Amniotic stem cell (primary cell): ENCODE data around the gene REEP5.
A peak's percentile ranks its signal among the peaks of the same experiment; 100 is the strongest.
"Not testable (repeated sequence)": the region's sequence is repeated elsewhere in the genome, so short reads cannot be mapped to it uniquely, and the experiment has no call there.

Source experiments
- DNase-seq: peaks from one replicate; lab custom pipeline; 2025; lab: John Stamatoyannopoulos, UW

Gene REEP5

GRCh38 chr5:112885001-112885400 is 37.0 kb downstream of the REEP5 start:
- DNase-seq: no peak

- DNase-seq: no peak
These were observed 38.8 kb downstream of the REEP5 start for GRCh38 chr5:112883192-112883591.

GRCh38 chr5:112880219-112880964 is 41.6 kb downstream of the REEP5 start:
- DNase-seq: no peak

- no peak for DNase-seq
These were observed 43.3 kb downstream of the REEP5 start for GRCh38 chr5:112878760-112879159.

GRCh38 chr5:112878101-112878500 is 43.9 kb downstream of the REEP5 start:
- no peak for DNase-seq

- no peak for DNase-seq
These were observed 45.7 kb downstream of the REEP5 start for GRCh38 chr5:112876362-112876761.

- no peak for DNase-seq
These were observed 51.1 kb downstream of the REEP5 start for GRCh38 chr5:112870966-112871365.

- no peak for DNase-seq
These were observed 52.1 kb downstream of the REEP5 start for GRCh38 chr5:112869948-112870347.

- no peak for DNase-seq
These were observed 54.6 kb downstream of the REEP5 start for GRCh38 chr5:112867411-112867810.

GRCh38 chr5:112866739-112867138 is 55.3 kb downstream of the REEP5 start:
- DNase-seq: no peak

- no peak for DNase-seq
These were observed 56.9 kb downstream of the REEP5 start for GRCh38 chr5:112865128-112865527.

GRCh38 chr5:112863549-112863948 is 58.5 kb downstream of the REEP5 start:
- no peak for DNase-seq

- DNase-seq: no peak
These were observed 59.9 kb downstream of the REEP5 start for GRCh38 chr5:112862085-112862484.

GRCh38 chr5:112861638-112861985 is 60.4 kb downstream of the REEP5 start:
- DNase-seq: no peak

- DNase-seq: peak; percentile 98
These were observed 60.9 kb downstream of the REEP5 start, which contains the start of gene SRP19 for GRCh38 chr5:112860929-112861637. Gene SRP19, plus strand, starts transcription at chr5:112861287. Its CDS starts 90 bp downstream, at chr5:112861377.

GRCh38 chr5:112860571-112860928 is 61.5 kb downstream of the REEP5 start:
- not testable (repeated sequence) for DNase-seq

- no peak for DNase-seq
These were observed 64.2 kb downstream of the REEP5 start for GRCh38 chr5:112857866-112858265.

GRCh38 chr5:112854651-112855050 is 67.4 kb downstream of the REEP5 start:
- no peak for DNase-seq

- DNase-seq: no peak
These were observed 72.1 kb downstream of the REEP5 start for GRCh38 chr5:112849912-112850311.

- peak; percentile 56 for DNase-seq
These were observed 73.8 kb downstream of the REEP5 start for GRCh38 chr5:112848116-112848811.

- no peak for DNase-seq
These were observed 74.7 kb downstream of the REEP5 start for GRCh38 chr5:112847306-112847705.

GRCh38 chr5:112846556-112846955 is 75.5 kb downstream of the REEP5 start:
- DNase-seq: no peak

- no peak for DNase-seq
These were observed 77.5 kb downstream of the REEP5 start for GRCh38 chr5:112844489-112844888.
